Testis (tissue), 2 donors: ENCODE measurements around the gene MED9.

Source experiments
- POLR2A ChIP-seq: fragments of 450-650 bp; IDR thresholded peaks from one replicate; pipeline ENCODE4 v1.6.1; 2017; ENCODE audit warnings: antibody characterized with exemption, mild to moderate bottlenecking, moderate library complexity
- TF ChIP-seq, protein P1 (sequence below), 3 experiments: fragments of 450-650 bp in 2 of 3; fragments of 200-600 bp in 1 of 3; sonication (generic) in 1 of 3; IDR thresholded peaks; one replicate each; pipeline ENCODE4 v1.5.1; 2016 to 2019; ENCODE audit warnings: antibody characterized with exemption in 3 of 3, mild to moderate bottlenecking in 2 of 3, moderate library complexity in 1 of 3

DNA sequence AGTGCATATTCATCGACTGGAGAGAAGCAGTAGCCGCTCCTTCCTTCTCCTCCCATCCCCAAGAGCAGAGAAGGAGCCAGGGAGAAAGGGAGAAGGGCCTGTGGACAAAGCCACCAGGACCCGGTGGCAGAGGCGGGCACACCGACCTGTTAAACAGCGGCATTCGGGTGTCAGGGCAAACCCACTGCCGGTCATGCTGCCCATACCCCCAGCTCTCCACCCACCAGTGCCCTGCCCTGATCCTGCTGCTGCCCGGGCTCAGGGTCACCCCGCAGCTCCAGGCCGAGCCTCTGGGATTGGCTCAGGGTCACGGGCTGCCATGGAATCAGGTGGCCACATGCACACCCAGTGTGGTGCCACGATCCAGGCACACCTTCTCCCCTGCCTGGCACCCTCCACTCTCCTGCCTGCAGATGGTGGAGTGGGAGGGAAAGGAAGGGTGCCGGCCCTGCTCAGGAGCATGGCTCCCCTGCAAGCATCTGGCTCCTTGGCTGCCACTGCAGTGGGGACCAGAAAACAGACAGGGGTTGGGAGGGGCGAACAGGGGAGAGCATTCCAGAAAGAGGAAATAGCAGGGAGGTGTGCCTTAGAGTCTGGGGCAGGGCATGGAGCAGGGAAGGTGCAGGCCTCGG, 37.7 kb downstream of the MED9 start:
- TF ChIP-seq, protein P1, sequence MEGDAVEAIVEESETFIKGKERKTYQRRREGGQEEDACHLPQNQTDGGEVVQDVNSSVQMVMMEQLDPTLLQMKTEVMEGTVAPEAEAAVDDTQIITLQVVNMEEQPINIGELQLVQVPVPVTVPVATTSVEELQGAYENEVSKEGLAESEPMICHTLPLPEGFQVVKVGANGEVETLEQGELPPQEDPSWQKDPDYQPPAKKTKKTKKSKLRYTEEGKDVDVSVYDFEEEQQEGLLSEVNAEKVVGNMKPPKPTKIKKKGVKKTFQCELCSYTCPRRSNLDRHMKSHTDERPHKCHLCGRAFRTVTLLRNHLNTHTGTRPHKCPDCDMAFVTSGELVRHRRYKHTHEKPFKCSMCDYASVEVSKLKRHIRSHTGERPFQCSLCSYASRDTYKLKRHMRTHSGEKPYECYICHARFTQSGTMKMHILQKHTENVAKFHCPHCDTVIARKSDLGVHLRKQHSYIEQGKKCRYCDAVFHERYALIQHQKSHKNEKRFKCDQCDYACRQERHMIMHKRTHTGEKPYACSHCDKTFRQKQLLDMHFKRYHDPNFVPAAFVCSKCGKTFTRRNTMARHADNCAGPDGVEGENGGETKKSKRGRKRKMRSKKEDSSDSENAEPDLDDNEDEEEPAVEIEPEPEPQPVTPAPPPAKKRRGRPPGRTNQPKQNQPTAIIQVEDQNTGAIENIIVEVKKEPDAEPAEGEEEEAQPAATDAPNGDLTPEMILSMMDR (IDR thresholded peaks at IDR 0.05) = no peak
- TF ChIP-seq POLR2A = no peak
